Endometrial microvascular endothelial cells (primary cell): ENCODE measurements around the gene ABLIM3. TPM values are rescaled to one million over a fixed set of nuclear protein-coding genes. Genes with fewer than 3 reads are reported as not detected.

ENCODE experiments used
- in situ Hi-C: cut with HindIII; loops from 2 replicates; pipeline ENCODE4 v1.10.0; 2017; ENCODE audit warnings: low sequenced_read_pairs, low pct_unique_long_range_greater_than_20kb; ENCODE audit errors: inconsistent ontology term
- total RNA-seq: library from RNA; depleted of rRNA; stranded (reverse); fragments of >200 nt; gene quantifications from one replicate; pipeline ENCODE4 v1.2.3, GENCODE V29; 2015; ENCODE audit errors: inconsistent ontology term

ABLIM3 gene
- total RNA-seq, 1 donor from 2014 or later, result 62.1 TPM

DNA sequence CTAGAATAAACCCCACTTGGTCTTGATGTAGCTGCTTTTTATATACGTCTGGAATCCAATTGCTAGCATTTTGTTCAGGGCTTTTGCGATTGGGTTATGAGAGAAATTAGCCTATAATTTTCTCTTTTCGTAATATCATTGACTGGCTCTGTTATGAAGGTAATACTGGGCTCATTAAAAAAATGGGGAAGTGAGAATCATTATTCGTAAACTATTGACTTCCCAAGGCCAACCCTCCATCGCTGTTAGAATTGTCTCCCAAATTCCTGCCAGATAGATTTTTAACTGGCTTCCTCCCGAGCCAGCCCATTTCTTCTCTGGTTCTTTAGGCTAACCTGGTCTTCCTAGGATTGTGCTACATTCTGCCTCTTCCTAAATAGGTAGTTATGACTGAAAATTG is 168.1 kb downstream of the ABLIM3 start:
- in situ Hi-C loops, result no loop called here

Other genes with a start within 250 kb of the ABLIM3 start
- 1.4 TPM for gene SH3TC2, start 78.4 kb upstream of the ABLIM3 start, total RNA-seq
- 41.8 TPM for gene AFAP1L1, start 130.4 kb downstream of the ABLIM3 start, total RNA-seq
- 9.5 TPM for gene GRPEL2, start 204.0 kb downstream of the ABLIM3 start, total RNA-seq
- 7.2 TPM for gene PCYOX1L, start 216.6 kb downstream of the ABLIM3 start, total RNA-seq
- not detected for gene IL17B, start 237.8 kb downstream of the ABLIM3 start, total RNA-seq